Chondrocyte (in vitro differentiated cells): ENCODE results near the gene CHD9. TPM values are rescaled to one million over a fixed set of nuclear protein-coding genes. Genes with fewer than 3 reads are reported as not detected.

Source experiments
- DNase-seq: peaks from one replicate; pipeline ENCODE4 v3.0.0; 2021; ENCODE audit warnings: mixed read lengths, low spot score
- H3K27ac Mint-ChIP-seq: one replicate; pipeline ENCODE4 v1.8.0; 2021; ENCODE audit warnings: mild to moderate bottlenecking, moderate library complexity, mixed read lengths; ENCODE audit not compliant: unreplicated experiment
- H3K27me3 Mint-ChIP-seq: 2 replicates; pipeline ENCODE4 v1.8.0; 2021; ENCODE audit warnings: low read depth, mixed read lengths
- H3K36me3 Mint-ChIP-seq: 2 replicates; pipeline ENCODE4 v1.8.0; 2021; ENCODE audit warnings: low read depth, mixed read lengths
- H3K4me1 Mint-ChIP-seq: 2 replicates; pipeline ENCODE4 v1.8.0; 2021; ENCODE audit warnings: low read depth, mild to moderate bottlenecking, mixed read lengths
- H3K4me3 Mint-ChIP-seq: one replicate; pipeline ENCODE4 v1.8.0; 2021; ENCODE audit warnings: mild to moderate bottlenecking, moderate library complexity, mixed read lengths; ENCODE audit not compliant: unreplicated experiment
- H3K9me3 Mint-ChIP-seq: 2 replicates; pipeline ENCODE4 v1.8.0; 2021; ENCODE audit warnings: low read depth, mixed read lengths
- total RNA-seq: library from RNA; stranded (reverse); gene quantifications from 3 replicates; pipeline ENCODE4 v1.2.1, GENCODE V29; 2021
- TF ChIP-seq, protein P1 (sequence below): fragments of 200-600 bp; sonication (generic); IDR thresholded peaks from 2 replicates; pipeline ENCODE4 v1.5.0; 2021; ENCODE audit warnings: antibody characterized with exemption, mild to moderate bottlenecking, moderate library complexity

The CHD9 gene
- total RNA-seq, 1 donor from 2014 or later, result 72.7 TPM

DNA sequence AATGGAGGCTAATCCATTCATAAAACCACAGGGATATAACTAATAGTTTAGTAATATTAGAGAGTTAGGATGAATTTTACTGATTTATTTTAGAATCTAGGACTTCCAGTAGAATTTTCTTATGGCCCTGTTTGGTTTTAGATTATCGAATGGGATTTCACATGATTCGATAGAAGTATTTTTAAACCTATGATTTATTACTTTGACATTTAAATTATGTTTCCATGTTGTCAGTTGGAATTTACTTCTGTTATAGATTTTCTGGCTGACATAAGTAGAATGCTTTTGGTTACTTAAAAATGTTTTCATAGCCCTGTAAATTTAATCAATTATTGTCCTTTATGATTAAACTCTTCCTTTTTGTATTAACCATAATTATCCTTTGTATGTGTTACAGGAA, 158.8 kb downstream of the CHD9 start:
- no peaks in the 10 kb centered on the region for H3K27me3 Mint-ChIP-seq

DNA sequence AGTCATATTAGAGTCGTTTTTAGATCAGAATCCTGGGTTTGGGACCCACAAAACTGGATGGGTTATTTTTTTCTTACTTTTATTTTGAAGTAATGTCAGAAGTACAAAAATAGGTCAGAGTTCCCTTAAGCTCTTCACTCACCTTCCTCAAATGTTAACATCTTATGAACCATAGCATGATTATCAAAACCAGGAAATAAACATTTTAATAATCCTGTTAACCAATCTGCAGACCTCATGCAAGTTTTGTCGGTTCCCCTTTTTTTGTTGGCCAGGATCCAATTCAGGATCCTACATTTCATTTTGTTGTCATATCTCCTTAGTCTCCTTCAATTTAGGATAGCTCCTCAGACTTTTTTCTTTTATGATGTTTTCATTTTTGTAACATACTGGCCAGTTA, 162.0 kb downstream of the CHD9 start:
- DNase-seq, result no peak
- TF ChIP-seq, protein P1, sequence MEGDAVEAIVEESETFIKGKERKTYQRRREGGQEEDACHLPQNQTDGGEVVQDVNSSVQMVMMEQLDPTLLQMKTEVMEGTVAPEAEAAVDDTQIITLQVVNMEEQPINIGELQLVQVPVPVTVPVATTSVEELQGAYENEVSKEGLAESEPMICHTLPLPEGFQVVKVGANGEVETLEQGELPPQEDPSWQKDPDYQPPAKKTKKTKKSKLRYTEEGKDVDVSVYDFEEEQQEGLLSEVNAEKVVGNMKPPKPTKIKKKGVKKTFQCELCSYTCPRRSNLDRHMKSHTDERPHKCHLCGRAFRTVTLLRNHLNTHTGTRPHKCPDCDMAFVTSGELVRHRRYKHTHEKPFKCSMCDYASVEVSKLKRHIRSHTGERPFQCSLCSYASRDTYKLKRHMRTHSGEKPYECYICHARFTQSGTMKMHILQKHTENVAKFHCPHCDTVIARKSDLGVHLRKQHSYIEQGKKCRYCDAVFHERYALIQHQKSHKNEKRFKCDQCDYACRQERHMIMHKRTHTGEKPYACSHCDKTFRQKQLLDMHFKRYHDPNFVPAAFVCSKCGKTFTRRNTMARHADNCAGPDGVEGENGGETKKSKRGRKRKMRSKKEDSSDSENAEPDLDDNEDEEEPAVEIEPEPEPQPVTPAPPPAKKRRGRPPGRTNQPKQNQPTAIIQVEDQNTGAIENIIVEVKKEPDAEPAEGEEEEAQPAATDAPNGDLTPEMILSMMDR, result no peak
- Mint-ChIP-seq H3K9me3 (no peaks in the 10 kb centered on the region), H3K27me3 (no peaks in the 10 kb centered on the region), H3K4me3 (no peak overlapping the region), H3K4me1 (peaks cover 25% of the 10 kb centered on the region), H3K36me3 (no peaks in the 10 kb centered on the region), H3K27ac (no peak overlapping the region)

More for the DNA sequence above, 158.8 kb downstream of the CHD9 start:
- Mint-ChIP-seq H3K4me3 (no peak overlapping the region), H3K36me3 (no peaks in the 10 kb centered on the region), H3K9me3 (no peaks in the 10 kb centered on the region), H3K4me1 (peaks cover 48% of the 10 kb centered on the region), H3K27ac (no peak overlapping the region)
- DNase-seq, result no peak
- TF ChIP-seq, protein P1, result no peak

DNA sequence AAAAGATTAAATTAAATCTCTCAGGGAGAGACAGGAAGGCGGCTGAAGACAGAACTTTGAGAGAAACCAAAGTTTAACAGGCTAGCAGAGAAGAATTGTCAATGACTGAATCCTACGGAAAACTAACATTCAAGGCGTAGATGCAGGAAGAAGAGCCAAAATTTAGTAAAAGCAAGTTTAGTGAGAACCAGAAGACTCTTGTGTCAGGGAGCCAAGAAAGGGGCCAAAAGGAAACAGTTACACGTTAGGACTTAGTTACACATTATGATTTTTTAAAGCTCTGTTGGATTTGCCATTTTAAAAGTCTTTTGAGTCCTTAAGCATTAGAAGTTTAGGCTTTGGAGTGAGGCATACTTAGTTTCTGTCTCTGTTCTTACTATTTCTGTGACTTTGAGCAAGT, 164.6 kb downstream of the CHD9 start:
- Mint-ChIP-seq H3K27ac (no peak overlapping the region), H3K4me3 (no peak overlapping the region), H3K36me3 (no peaks in the 10 kb centered on the region), H3K4me1 (peaks cover 9% of the 10 kb centered on the region), H3K27me3 (no peaks in the 10 kb centered on the region), H3K9me3 (no peaks in the 10 kb centered on the region)
- no peak for DNase-seq
- TF ChIP-seq, protein P1, result no peak

DNA sequence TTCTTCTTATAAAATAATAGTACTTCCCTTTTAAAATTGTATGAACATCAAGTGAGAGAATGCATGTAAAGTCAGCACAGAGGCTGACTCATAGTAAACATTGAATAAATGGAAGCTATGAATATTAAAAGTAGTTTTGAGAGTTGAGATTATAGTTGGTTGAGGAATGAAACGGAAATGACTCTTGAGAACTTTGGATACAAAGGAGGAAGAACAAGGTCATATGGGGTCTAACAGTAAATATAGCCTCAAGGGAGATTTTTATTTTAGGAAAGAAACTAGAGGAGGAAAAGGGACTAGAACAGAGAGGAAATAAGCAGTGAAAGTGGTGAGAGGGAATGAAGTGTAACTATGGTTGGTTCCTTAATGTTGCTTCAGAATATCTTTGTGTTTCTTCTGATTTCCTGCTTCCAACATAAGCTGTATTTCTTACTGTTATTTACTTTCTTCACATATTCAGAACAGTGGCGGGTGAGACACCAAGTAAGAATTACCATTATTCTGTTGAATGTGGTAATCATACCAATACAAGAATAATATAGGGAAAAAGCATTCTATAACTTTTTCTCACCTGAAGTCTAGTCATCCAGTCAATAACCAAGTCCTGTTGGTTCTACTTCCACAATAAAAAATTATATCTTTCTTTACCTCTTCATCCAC, 165.1 kb downstream of the CHD9 start:
- Mint-ChIP-seq H3K9me3 (no peaks in the 10 kb centered on the region), H3K36me3 (no peaks in the 10 kb centered on the region), H3K27me3 (no peaks in the 10 kb centered on the region), H3K27ac (no peak overlapping the region), H3K4me1 (peaks cover 10% of the 10 kb centered on the region), H3K4me3 (no peak overlapping the region)
- no peak for DNase-seq
- TF ChIP-seq, protein P1, result no peak

DNA sequence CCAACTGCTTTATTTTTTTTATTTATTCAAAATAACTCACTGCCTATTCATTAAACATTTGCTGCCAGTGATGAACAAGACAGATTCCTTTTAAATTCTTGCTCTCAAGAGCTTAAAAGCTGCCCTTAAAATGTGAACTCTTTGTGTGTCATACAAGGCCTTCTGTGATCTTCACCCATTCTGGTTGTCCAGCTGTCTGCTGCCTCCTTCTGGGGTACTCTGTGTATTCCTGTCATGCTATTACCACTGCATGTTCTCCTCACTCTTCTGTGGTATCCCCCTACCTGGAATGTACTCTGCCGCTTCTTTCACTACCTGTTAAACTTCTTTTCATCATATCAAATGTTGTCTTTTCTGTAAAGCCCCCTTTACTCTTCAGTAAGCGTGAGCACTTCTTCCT, 165.8 kb downstream of the CHD9 start:
- Mint-ChIP-seq H3K9me3 (no peaks in the 10 kb centered on the region), H3K36me3 (peaks cover 1% of the 10 kb centered on the region), H3K27ac (no peak overlapping the region), H3K4me1 (peaks cover 6% of the 10 kb centered on the region), H3K4me3 (no peak overlapping the region), H3K27me3 (no peaks in the 10 kb centered on the region)
- no peak for DNase-seq
- TF ChIP-seq, protein P1, result peak; percentile 66
